HG02973 (cell line): ENCODE measurements around the gene ITPK1.

Experiments used
- ATAC-seq: cut with Tn5 transposase; IDR thresholded peaks from one replicate; pipeline ENCODE4 v1.9.1; 2021; ENCODE audit warnings: moderate library complexity; ENCODE audit not compliant: unreplicated experiment

Gene ITPK1

GRCh38 chr14:92907316-92907911 is 208.3 kb downstream of the ITPK1 start:
- no peak for ATAC-seq

GRCh38 chr14:92906823-92907222 is 208.9 kb downstream of the ITPK1 start:
- no peak for ATAC-seq

GRCh38 chr14:92906420-92906819 is 209.3 kb downstream of the ITPK1 start:
- ATAC-seq: no peak

GRCh38 chr14:92905667-92906066 is 210.1 kb downstream of the ITPK1 start:
- ATAC-seq: no peak

- ATAC-seq: no peak
These were observed 212.4 kb downstream of the ITPK1 start for GRCh38 chr14:92903359-92903758.

- ATAC-seq: no peak
These were observed 213.0 kb downstream of the ITPK1 start for GRCh38 chr14:92902726-92903125.

GRCh38 chr14:92902191-92902590 is 213.5 kb downstream of the ITPK1 start:
- ATAC-seq: no peak

- no peak for ATAC-seq
These were observed 215.1 kb downstream of the ITPK1 start for GRCh38 chr14:92900660-92901059.

- no peak for ATAC-seq
These were observed 217.1 kb downstream of the ITPK1 start for GRCh38 chr14:92898566-92899131.

GRCh38 chr14:92897922-92898565 is 217.7 kb downstream of the ITPK1 start:
- no peak for ATAC-seq

- ATAC-seq: no peak
These were observed 220.3 kb downstream of the ITPK1 start for GRCh38 chr14:92895352-92895878.

- no peak for ATAC-seq
These were observed 223.1 kb downstream of the ITPK1 start for GRCh38 chr14:92892589-92892988.

GRCh38 chr14:92890830-92891588 is 224.7 kb downstream of the ITPK1 start:
- no peak for ATAC-seq

GRCh38 chr14:92888896-92889295 is 226.8 kb downstream of the ITPK1 start:
- ATAC-seq: no peak

GRCh38 chr14:92887157-92887556 is 228.6 kb downstream of the ITPK1 start:
- no peak for ATAC-seq
